ENCODE data around the gene MAFG.

- no peak for TF ChIP-seq POLR2AphosphoS5 (IDR thresholded peaks at IDR 0.05; ENCODE audit: low read depth, low read length)
- TF ChIP-seq POLR2A (IDR thresholded peaks at IDR 0.05; ENCODE audit: low read depth, low read length): no peak
- no peak for TF ChIP-seq PAX5 (IDR thresholded peaks at IDR 0.05; ENCODE audit: insufficient read depth, low read length, severe bottlenecking)
- TF ChIP-seq TAF1 (IDR thresholded peaks at IDR 0.05; ENCODE audit: low read depth, low read length): no peak
Measured at GRCh38 chr17:81916234-81917001, 11.1 kb downstream of the MAFG start.

Measured in GM12891 (cell line).